ENCODE data around the gene ADGRL2.

DNA sequence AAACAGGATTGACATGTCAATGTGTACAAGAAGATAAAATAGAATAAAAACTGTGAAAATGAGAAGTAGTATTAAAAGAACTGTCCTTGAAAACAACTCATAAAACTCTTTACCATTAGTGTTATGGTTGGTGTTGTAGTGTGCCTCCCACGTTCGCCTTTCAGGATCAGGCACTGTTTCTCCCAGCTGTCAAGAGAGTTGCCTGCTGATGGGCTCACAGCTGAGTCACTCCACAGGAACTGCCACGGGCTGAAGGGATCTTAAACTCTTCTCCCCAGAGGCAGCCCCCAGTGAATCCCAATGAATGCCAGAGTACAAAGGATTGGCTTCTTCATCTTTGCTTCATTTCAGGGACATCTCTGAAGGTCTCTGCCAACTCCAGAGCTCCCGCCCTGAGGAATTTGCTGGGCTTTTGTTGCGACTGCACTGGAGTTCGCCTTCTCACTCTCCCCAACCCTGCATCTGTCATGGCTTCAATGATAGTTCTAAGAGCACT, 119.6 kb downstream of the ADGRL2 start:
- TF ChIP-seq, protein P1, sequence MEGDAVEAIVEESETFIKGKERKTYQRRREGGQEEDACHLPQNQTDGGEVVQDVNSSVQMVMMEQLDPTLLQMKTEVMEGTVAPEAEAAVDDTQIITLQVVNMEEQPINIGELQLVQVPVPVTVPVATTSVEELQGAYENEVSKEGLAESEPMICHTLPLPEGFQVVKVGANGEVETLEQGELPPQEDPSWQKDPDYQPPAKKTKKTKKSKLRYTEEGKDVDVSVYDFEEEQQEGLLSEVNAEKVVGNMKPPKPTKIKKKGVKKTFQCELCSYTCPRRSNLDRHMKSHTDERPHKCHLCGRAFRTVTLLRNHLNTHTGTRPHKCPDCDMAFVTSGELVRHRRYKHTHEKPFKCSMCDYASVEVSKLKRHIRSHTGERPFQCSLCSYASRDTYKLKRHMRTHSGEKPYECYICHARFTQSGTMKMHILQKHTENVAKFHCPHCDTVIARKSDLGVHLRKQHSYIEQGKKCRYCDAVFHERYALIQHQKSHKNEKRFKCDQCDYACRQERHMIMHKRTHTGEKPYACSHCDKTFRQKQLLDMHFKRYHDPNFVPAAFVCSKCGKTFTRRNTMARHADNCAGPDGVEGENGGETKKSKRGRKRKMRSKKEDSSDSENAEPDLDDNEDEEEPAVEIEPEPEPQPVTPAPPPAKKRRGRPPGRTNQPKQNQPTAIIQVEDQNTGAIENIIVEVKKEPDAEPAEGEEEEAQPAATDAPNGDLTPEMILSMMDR (IDR thresholded peaks at IDR 0.05), result no peak
- TF ChIP-seq POLR2A (IDR thresholded peaks at IDR 0.05), result no peak

All from testis (tissue), 2 donors.